HepG2 (cell line): Measurements from ENCODE around the gene APOL2.
"Not testable (repeated sequence)": the region's sequence is repeated elsewhere in the genome, so short reads cannot be mapped to it uniquely, and the experiment has no call there.

ENCODE experiments used
- ATF1 ChIP-seq: IDR thresholded peaks from 2 replicates; pipeline ENCODE4 v1.6.1; 2016; ENCODE audit warnings: mild to moderate bottlenecking, control low read depth
- CC2D1A ChIP-seq: sonication (generic); formaldehyde crosslinking; IDR thresholded peaks from 2 replicates; pipeline ENCODE4 v1.8.1; 2023; ENCODE audit warnings: mild to moderate bottlenecking, missing genetic modification reagents
- ETV6 ChIP-seq: sonication (generic); formaldehyde crosslinking; conservative IDR thresholded peaks from 2 replicates; pipeline ENCODE4 v1.4.0; 2020; ENCODE audit warnings: missing genetic modification reagents
- EZH2 ChIP-seq: conservative IDR thresholded peaks from 2 replicates; pipeline ENCODE4 v1.6.1; 2012; ENCODE audit warnings: mild to moderate bottlenecking, low read depth, low read length, moderate library complexity
- FOXA3 ChIP-seq: IDR thresholded peaks from 2 replicates; pipeline ENCODE4 v1.6.1; 2016; ENCODE audit warnings: missing genetic modification reagents, missing compliant biosample characterization
- HDAC2 ChIP-seq: sonication (generic); formaldehyde crosslinking; IDR thresholded peaks from 2 replicates; pipeline ENCODE4 v1.4.0; 2020; ENCODE audit warnings: missing genetic modification reagents
- KDM1A ChIP-seq: IDR thresholded peaks from 2 replicates; pipeline ENCODE4 v1.6.1; 2016; ENCODE audit warnings: missing compliant biosample characterization
- LCORL ChIP-seq, 2 experiments: fragments of 450-650 bp in 1 of 2; sonication (generic) in 1 of 2; formaldehyde crosslinking in 1 of 2; IDR thresholded peaks; 2 replicates each; pipeline versions ENCODE4 v1.5.0 to v1.6.1; 2017 to 2020; ENCODE audit warnings: antibody characterized with exemption in 1 of 2, missing genetic modification reagents in 1 of 2
- MATR3 ChIP-seq: sonication (generic); formaldehyde crosslinking; IDR thresholded peaks from 2 replicates; pipeline ENCODE4 v1.4.0; 2020; ENCODE audit warnings: missing genetic modification reagents
- MXI1 ChIP-seq: IDR thresholded peaks from 3 replicates; pipeline ENCODE4 v1.6.1; 2012; ENCODE audit warnings: low read depth, low read length, inconsistent platforms, borderline replicate concordance
- ZNF619 ChIP-seq: sonication (generic); formaldehyde crosslinking; IDR thresholded peaks from 2 replicates; pipeline ENCODE4 v1.4.0; 2020; ENCODE audit warnings: mild to moderate bottlenecking, missing genetic modification reagents

DNA sequence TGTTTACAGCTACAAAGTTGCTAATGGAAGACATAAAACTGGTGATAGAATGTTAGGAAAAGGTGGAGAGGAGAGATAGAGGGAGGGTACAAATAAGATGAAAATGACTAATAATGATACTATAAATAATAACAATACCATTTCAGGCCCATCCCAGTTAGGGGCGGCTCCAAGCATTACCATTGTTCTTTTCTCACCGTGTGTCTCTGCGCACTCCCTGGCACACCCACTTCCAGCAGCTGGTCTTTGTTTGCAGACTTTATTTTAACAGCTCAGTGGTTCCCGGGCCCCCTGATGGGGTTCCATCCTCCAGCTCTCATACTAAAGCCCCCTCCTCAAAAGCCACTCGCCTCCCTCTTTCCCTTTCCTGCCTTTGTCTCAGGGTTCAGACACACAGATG is 38.3 kb downstream of the APOL2 start:
- not testable (repeated sequence) for TF ChIP-seq FOXA3; HDAC2 (CRISPR knock-in tag); MATR3; LCORL (IDR thresholded peaks at IDR 0.05); LCORL (CRISPR knock-in tag; IDR thresholded peaks at IDR 0.05); ZNF619; CC2D1A; KDM1A (CRISPR knock-in tag); ATF1; ETV6 (CRISPR knock-in tag); MXI1; EZH2
